NOMO-1 treated with dmso at 0.1 percent for 144 hours (cell line): ENCODE results near the gene PRUNE1.
A peak's percentile ranks its signal among the peaks of the same experiment; 100 is the strongest.

ENCODE experiments used
- DNase-seq: peaks from one replicate; lab custom pipeline; 2025; ENCODE audit not compliant: unreplicated experiment; lab: John Stamatoyannopoulos, UW

The PRUNE1 gene

GRCh38 chr1:151008244-151009205 lies at the start of gene PRUNE1:
PRUNE1 (plus strand) TSS chr1:151008449; CDS start chr1:151008633, 184 bp downstream.
- peak; percentile 88 for DNase-seq

GRCh38 chr1:150960646-150961045 lies 47.6 kb upstream of the PRUNE1 start:
- DNase-seq = no peak

- no peak for DNase-seq
These were observed 46.5 kb upstream of the PRUNE1 start for GRCh38 chr1:150961756-150962155.

GRCh38 chr1:150963321-150964163 lies 44.7 kb upstream of the PRUNE1 start:
- DNase-seq = no peak

- no peak for DNase-seq
These were observed 44.1 kb upstream of the PRUNE1 start for GRCh38 chr1:150964164-150964489.

- no peak for DNase-seq
These were observed 42.6 kb upstream of the PRUNE1 start for GRCh38 chr1:150965605-150966004.

GRCh38 chr1:150966011-150966410 lies 42.2 kb upstream of the PRUNE1 start:
- no peak for DNase-seq

- DNase-seq = no peak
These were observed 40.3 kb upstream of the PRUNE1 start for GRCh38 chr1:150967936-150968335.

GRCh38 chr1:150968491-150968890 lies 39.8 kb upstream of the PRUNE1 start:
- no peak for DNase-seq

- no peak for DNase-seq
These were observed 38.6 kb upstream of the PRUNE1 start for GRCh38 chr1:150969626-150970025.

GRCh38 chr1:150970808-150971582 lies 37.3 kb upstream of the PRUNE1 start:
- no peak for DNase-seq

- no peak for DNase-seq
These were observed 36.4 kb upstream of the PRUNE1 start for GRCh38 chr1:150971583-150972416.

GRCh38 chr1:150972417-150972940 lies 35.8 kb upstream of the PRUNE1 start:
- no peak for DNase-seq

GRCh38 chr1:150973258-150973835 lies 34.9 kb upstream of the PRUNE1 start:
- no peak for DNase-seq

GRCh38 chr1:150973836-150974579 lies 34.2 kb upstream of the PRUNE1 start:
- DNase-seq = no peak

- DNase-seq = peak; percentile 48
These were observed 33.4 kb upstream of the PRUNE1 start, which contains the start of gene CERS2 for GRCh38 chr1:150974580-150975478. CERS2 (minus strand) TSS chr1:150974835; CDS start chr1:150969090, 5,745 bp downstream.

- DNase-seq = no peak
These were observed 31.8 kb upstream of the PRUNE1 start for GRCh38 chr1:150976401-150976821.
